DMS79 (cell line): ENCODE results near the gene CCSER1.
"Not testable (repeated sequence)": the region's sequence is repeated elsewhere in the genome, so short reads cannot be mapped to it uniquely, and the experiment has no call there.

Source experiments
- DNase-seq: peaks from one replicate; lab custom pipeline; 2025; lab: John Stamatoyannopoulos, UW

The CCSER1 gene

DNA sequence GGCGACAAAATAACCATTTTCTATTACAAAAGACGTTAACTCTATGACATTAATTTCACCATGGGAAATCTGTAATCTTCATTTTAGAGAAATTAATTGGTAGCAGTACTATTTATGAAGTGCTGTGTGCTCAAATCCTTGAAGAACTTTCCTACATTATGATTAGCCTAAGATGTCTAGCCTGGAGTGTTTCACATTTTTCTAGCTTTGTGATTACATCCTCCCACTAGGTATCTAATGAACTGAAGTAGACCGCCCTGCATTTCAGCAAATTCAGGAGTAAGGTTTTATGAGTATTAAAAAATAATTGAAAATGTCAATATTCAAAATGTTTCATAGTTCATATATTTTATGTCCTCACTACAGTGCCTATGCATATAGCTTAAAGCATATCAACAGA, 713.1 kb downstream of the CCSER1 start:
- DNase-seq, result no peak

DNA sequence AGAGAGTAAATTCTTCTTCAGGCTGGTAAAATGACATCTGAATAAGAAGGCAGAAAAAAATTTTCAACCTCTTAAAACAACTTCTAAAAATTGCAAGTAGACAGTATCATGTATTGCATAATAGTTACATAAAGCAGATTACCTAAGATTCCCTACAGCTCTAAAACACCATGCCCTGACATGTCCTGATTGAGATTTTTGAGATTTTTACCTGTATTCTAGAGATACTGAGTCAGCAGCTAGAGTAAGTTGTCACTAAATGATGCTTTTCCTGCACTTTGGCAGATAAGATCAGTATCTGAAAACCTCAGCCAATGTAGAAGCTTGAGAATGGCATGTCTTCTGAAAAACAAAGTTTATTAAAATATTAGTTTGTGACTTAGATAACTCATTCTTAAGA, 713.6 kb downstream of the CCSER1 start:
- DNase-seq, result no peak

DNA sequence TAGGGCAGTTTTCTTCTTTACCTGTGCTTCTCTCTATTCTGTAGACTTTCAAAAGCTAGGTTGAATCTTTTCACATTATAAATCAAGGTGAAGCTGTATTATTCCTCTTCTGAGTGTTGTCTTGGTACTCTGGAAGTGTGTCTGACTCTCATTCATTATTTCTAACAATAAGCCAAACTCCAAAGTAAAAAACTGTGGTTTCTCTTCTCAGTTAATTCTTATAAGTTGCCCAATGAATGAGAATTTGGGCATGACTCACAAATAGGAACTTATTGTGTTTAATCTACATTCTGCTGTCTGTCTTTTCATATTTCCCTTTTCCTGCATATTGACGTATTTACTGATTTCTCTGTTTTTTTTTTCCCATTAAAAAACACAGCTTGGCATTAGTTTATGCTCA, 714.5 kb downstream of the CCSER1 start:
- DNase-seq, result no peak

DNA sequence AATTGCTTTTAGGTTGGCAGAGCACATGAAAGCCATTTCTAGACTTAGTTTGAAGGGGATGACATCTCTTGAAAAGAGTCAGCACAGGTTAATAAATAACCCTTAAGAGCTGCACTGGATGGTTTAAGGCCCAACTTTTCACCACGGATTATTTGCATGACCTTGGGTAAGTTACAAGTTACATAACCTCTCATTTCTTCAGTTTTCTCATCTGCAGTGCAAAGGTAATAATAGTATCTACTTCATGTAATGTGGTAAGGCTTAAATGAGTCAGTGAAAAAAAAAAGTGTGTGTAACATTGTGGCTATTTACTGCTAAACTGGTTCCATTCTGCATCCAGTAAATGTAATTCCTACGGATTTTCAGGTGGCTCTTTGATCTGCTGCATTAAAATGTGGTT, 715.8 kb downstream of the CCSER1 start:
- no peak for DNase-seq

DNA sequence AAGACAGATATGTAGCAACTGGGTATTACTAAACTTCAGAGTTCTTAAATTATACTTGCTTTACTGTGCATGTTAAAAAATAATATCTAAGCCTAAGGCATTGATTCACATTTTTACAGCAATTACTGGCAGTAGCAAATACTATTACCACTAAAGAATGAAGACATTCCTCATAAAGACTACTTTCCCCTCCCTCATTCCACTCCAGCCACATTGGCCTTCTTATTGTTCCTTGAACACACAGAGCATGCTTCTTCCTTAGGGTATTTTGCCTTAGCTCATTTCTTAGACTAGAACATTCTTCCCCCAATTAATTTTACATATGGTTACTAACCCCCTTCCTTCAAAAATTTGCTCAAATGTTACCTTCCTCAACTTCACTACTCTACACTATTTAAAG, 717.0 kb downstream of the CCSER1 start:
- DNase-seq, result no peak

DNA sequence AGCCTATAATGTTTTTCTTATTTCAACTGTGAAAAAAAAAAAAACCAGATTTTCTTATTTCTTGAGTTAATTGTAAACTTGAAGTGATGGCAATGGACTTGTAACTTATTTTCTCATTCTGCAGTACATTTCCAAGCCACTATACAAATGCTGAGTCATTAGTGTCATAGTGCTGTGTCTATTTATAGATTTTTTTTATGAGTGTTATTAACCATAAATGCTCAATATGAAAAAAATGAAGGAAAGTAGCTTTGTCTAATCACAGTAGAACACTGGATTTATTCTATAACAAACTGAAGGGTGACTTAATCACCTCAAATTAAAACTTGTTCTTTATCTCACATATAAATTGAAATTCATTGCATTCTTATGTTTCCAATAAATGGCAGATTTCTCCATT, 718.6 kb downstream of the CCSER1 start:
- DNase-seq, result no peak

DNA sequence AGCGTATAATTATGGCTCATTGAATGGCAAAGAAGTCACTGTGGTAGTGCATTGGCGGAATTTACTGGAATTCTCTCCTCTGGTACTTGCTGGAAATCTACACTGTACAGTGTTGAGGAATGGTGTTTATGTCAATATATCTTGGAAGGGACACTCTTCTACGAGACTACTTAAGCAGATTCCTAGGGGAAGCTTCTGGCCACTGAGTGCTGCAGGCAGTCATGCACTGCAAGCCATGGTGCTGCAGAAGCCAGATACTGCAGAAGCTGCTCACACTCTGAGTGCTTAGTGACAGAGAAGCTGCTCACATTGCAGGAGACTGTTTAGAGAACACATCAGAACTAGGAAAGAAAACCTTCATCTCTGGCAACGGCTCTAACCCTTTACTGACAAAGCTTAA, 725.0 kb downstream of the CCSER1 start:
- no peak for DNase-seq

DNA sequence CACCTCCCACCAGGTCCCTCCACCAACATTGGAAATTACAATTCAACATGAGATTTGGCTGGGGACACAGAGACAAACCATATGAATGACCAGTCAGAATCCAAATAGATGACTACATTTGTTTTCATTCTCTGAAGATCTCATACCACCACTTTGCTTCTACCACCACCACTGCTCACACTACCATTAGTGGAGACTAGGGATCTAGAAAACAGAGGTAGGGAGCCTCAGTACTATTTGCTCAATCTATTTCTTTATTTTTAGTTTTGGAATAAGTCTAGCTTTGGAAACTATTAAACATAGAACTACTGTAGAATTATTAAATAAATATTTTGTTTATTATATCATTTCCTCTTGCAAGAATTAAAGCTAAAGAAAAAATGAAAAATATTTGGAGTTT, 727.9 kb downstream of the CCSER1 start:
- no peak for DNase-seq

DNA sequence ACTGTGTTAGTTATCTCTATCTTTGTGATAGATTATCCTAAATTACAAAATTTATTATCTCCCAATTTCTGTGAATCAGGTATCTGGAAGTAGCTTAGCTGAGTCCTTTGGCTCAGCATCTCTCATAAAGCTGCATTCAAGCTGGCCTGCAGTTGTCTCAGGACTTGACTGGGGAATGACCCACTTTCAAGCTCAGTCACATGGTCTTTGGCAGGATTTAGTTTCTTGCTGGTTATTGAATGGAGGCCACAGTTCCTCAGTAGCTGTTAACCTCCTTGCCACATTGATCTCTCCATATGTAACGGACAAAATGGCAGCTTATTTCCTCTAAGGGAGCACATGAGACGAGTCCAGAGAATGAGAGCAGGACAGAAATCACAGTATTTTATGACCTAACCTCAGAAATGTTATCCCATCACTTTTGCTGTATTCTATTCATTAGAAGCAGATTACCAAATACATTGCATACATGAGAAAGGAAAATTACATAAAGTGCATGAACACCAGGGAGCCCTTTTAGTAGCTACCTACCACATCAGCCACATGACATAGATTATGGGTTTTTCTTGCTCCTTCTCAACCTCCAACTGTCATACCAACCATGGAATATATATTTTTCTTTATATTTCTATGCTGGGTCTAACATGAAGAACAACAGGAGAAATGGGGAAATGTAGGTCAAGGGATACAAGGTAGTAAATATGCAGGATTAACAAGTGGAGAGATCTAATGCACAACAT, 730.1 kb downstream of the CCSER1 start:
- no peak for DNase-seq

DNA sequence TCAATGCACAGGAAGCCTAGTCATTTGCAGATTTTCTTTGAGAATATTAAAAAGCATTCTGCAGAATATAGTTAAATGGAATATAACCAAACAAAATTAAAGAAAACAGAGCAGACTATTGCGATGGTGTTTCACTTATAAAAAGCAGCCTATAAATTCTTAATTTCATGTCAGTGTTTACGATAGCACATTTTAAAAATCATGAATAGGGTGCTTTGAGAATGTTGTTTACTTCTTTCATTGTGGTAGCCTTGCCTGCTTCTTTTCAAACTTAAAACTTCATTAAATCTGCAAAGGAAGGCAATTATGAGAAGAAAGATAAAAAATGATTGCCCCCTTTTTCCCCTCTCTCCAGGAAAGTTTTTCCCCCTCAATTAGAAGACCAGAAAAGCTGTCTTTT, 748.6 kb downstream of the CCSER1 start:
- DNase-seq, result no peak

DNA sequence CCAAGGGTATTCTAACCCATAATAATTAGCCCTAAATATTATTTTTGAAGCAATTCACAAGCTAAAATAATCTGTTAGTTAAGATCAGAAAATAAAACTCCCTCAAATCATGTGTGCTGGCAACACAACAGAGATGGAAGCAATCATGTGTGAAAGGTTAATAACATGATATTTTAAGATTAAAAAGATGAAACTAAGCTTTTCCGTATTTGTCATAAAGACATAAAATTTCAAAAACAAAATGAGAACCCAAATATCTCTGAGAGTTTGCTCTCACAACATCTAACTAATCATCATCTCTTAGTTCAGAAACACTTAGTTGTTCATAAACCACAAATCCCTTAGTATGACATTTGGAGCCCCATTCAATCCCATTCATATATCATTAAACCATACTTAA, 749.1 kb downstream of the CCSER1 start:
- DNase-seq, result peak; percentile 5

DNA sequence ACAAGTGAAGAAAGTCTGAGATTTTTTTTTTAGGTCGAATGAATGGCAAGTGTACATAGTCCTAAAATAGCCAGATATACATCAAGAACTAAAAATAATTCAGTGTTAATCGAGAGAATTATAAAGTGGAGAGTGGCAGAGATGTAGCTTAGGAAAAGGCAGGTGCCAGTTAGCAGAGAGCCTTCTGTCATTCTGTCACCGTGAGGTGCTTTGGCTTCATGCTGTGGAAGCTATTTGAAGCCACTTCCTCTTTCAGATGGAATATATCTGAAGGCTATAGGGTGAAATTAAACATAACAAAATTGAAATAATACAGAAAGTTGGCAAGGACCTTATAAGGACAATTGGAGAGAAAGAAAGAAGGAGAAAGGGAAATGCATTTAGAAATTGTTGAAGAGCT, 756.3 kb downstream of the CCSER1 start:
- DNase-seq, result no peak

DNA sequence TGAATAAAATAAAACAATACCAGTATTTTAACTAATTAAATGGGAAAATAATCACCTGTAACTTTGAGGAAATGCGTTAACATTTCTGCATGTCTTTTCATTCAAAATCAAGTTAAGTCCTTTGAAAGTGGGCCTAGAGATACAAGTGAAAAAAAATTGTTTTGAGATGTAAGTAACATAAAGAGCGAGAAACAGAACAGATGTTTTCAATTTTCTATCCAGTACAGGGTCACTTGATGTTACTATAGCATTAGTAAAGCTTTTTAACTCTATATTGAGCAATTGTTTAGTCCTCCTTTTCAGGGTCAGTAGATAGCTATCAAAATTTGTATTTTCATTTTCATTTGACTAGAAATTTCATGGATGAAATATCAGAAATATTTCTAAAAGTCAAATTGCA, 761.4 kb downstream of the CCSER1 start:
- DNase-seq, result no peak

DNA sequence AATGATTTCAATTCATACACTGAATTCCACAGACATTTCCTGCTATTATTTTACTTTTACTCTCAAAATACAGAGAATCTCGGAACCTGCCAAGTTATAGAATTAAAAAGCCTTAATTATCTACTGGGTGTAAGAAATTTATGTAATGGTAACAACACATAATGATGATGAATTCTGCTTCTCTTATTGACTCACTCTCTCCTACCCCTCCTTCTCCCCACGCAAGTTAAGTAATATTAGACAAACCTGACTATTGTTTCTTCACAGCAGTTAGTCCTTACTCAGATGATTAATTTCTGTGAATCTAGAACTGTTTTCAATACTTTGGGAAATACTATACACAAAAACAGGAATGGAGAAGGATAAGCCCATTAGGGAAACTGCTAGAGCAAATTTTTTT, 762.0 kb downstream of the CCSER1 start:
- no peak for DNase-seq

DNA sequence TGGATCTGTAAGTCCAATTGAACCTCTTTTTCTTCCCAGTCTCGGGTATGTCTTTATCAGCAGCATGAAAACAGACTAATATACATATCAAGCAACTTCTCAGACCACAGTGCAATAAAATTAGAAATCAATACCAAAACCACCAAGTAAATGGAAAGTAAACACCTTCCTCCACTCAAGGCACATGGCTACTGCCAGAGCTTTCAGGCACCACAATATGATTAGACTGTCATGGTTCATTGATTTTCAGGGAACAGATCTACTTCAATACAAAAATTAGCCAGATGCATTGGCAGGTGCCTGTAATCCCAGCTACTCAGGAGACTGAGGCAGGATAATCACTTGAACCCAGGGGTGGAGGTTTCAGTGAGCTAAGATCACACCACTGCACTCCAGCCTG, 776.2 kb downstream of the CCSER1 start:
- peak; percentile 34 for DNase-seq

DNA sequence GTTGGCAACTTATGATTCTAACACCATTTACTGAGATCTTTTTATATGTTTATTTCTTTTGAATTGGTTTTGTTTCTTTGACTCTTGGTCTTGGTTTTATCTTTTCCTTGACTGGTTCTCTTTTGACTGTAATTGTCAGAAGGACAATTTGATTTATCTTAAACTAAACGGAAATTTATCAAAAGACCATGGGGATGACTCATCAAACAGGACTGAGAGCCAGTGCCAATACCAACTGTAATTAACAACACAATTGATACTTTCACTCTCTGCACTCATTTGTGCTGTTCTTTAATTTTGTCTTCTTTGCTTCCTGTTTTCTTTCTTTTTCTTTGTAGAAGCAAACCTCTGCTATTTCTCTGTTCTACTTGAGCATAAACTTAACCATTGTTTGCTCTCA, 776.8 kb downstream of the CCSER1 start:
- no peak for DNase-seq

DNA sequence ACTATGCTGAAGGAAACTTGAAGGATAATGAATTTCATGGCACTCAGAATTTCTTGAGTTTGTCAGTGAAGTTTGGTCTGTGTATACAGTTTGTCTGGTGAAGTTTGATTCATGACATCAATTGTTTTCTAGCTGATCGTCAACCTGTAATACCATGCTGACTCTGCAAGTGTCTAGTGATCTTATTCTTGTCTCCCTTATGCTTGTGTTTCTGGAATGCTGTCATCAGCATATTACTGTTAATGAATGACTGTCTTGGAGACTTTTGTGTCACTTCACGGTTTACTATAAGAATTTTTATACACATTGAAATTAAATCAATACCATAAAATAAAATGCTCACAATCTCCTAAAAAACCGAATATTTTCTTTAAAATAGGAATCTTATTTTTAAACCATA, 779.0 kb downstream of the CCSER1 start:
- DNase-seq, result no peak

DNA sequence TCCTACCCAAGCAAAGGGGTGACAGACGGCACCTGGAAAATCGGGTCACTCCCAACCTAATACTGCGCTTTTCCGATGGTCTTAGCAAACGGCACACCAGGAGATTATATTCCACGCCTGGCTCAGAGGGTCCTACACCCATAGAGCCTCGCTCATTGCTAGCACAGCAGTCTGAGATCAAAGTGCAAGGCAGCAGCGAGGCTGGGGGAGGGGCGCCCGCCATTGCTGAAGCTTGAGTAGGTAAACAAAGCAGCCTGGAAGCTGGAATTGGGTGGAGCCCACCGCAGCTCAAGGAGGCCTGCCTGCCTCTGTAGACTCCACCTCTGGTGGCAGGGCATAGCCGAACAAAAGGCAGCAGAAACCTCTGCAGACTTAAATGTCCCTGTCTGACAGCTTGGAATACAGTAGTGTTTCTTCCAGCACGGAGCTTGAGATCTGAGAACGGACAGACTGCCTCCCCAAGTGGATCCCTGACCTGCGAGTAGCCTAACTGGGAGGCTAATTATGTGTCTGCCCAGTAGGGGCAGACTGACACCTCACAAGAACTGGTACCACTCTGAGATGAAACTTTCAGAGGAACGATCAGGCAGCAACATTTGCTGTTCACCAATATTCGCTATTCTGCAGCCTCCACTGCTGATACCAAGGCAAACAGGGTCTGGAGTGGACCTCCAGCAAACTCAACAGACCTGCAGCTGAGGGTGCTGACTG, 784.7 kb downstream of the CCSER1 start:
- DNase-seq, result not testable (repeated sequence)

DNA sequence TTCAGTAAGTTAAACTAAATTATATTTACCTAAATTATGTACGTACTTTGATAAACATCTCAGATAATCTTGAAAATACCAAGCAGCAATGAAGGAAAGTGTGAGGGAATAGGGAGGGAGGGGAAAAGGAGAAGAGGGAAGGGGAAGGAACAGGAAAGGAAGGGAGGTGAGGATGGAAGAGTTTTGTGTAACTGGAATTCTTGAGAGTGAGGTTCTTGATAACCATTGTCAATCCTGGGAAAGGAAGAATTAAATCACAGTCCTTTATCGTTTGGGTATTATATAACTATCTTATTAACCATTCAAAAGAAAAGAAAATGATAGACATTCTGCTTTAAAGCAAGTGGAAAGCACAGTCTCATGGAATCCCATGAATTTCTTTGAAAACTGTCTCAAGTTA, 795.0 kb downstream of the CCSER1 start:
- DNase-seq, result no peak

DNA sequence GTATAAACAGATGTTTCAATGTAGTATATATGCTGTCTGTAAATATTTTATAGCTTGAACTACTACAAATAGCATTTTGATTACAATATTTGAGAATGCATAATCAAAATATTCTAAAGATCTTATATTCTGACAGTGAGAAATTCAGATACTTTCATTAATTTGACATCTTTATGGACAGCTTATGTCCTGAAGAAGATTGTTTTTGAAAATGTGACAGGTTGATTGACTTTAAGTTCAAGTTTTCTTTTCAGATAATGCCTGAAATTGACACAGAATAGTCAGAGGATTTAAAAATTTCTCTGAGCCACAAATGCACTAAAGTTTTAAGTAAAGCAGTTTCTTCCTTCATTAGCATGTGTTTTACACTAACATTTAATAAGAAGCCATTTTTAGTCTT, 799.8 kb downstream of the CCSER1 start:
- DNase-seq, result no peak

DNA sequence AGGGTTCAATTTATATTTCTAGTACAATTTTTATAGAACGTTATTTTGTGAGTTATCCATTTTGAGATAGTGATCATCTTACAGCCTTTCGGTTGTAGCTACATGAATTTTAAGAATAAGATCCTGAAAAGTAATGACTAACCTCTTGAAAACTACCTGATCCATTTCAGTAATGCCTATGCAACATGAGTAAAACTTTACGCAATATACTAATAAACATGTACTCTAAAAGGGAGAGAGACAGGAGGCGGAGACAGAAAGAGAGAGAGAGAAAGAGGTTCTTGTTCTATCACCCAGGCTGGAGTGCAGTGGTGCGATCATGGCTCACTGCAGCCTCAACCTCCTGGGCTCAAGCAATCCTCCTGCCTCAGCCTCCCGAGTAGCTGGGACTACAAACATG, 816.1 kb downstream of the CCSER1 start:
- DNase-seq, result no peak

DNA sequence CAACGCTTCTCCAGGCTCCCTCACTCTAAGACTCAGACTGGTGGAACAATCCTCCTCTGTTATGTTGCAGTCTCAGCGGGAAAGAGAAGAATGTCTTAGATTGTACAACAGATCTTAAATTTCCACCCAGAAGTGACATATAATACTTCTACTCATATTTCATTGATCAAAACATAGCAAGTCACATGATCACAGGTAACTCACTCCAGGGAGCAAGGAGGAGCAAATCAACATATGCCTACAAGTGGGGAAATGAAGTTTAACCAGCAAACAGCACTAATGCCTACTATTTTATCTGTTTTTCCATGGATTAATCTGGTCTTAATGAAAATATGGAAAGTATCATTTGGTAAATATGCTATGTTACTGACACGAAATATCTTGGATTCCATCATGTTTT, 819.8 kb downstream of the CCSER1 start:
- no peak for DNase-seq

DNA sequence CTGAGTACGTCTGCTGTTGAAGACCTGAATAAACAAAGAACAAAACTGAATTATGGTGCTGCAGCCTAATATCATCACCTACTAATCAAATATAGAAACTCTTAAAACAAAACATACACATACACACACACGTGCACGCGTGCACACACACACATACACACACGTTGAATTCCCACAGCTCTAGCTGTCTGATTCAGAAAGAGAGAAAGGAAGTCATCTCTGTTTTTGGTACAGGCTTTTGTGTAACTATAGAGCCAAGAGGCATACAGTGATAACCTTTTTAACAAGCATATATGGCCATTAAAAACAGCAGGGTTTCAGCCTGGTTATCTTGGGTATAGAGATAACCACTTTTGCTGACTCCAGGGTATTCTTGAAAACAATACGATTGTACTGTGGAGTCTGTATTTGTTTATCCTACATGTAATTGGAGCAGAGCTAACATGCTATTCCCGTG, 823.2 kb downstream of the CCSER1 start:
- DNase-seq, result peak; percentile 13

DNA sequence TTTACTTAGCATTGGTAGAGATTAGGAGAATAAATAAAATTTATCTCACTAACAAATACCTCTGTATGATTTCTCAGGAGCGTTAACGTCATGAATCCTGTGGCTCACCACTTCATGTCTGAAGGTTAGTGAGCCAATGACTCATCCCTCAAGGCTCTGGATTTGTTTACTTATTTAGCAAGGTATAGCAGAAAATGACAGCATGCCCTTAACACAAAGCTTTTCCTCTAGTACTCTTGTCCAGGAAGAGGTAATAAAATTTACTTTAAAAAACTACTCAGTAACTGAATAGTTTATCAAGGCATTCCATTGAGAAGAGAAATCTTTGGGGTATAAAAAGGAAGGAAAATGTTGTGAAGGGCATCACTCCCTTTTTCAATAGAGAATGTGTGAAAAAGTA, 823.8 kb downstream of the CCSER1 start:
- DNase-seq, result peak; percentile 57
